ENCODE results near the gene MISP.
"Not testable (repeated sequence)": the region's sequence is repeated elsewhere in the genome, so short reads cannot be mapped to it uniquely, and the experiment has no call there.

The MISP gene

GRCh38 chr19:723714-724113 is 27.2 kb upstream of the MISP start:
- DNase-seq (ENCODE audit: low spot score) = no peak

DNA sequence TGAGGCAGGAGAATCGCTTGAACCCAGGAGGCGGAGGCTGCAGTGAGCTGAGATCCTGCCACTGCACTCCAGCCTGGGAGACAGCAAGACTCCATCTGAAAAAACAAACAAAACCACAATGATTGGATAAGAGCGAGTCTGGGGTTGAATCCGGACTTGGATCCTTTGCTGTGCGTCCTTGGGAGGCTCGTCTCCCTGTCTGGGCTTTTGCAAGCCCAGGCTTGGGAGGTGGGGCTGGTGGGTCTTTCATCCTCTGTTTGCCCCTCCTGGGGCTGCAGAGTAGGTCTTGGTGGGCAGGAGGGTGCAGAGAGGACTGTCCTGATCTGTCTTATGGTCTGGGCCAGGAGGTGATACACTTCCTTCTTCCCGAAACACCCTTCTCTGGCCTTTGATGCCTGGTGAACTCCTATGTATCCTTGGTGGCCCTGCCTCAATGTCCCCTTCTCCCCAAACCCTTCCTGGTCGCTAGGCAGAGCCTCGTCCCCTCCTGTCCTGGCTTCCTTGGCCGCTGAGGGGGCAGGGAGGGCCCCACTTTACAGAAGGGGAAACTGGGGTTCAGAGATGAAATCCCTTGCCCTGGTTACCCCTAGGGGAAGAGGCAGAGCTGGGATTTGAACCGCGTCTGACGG is 25.3 kb upstream of the MISP start:
- DNase-seq (ENCODE audit: low spot score) = no peak

DNA sequence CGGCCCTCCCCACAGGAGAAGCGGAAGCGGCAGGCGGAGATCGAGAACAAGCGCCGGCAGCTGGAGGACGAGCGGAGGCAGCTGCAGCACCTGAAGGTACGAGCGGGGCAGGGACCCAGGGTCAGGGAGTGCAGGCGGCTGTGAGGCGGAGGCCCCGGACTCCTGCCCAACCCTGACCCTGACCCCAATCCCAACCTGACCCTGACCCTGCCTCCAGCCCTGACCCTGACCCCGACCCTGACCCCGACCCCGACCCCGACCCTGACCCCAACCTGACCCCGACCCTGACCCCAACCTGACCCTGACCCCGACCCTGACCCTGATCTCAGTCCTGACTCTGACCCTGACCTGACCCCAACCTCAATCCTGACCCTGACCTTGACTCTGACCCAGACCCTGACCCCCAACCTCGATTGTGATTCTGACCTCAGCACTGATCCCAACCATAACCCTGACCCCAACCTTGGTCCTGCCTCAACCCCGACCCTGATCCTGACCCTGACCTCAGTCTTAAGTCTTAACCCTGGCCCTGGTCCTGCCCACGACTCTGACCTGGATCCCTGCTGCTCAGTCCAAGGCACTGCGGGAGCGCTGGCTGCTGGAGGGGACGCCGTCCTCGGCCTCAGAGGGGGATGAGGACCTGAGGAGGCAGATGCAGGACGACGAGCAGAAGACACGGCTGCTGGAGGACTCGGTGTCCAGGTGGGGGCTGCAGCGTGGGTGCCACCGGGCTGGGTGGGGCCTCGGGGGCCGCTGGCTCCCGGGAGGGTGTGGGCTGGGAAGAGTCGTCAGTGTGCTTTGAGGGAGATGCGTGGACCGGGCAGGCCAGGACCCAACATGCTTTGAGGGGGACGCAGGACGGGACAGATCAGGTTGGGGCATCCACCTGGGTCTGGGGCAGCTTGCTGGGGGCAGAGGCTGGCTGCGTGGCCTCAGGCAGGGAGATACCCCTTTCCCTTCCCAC is 23.6 kb upstream of the MISP start:
- no peak for DNase-seq (ENCODE audit: low spot score)

GRCh38 chr19:728011-728410 is 22.9 kb upstream of the MISP start:
- DNase-seq (ENCODE audit: low spot score) = no peak

GRCh38 chr19:729564-729963 is 21.3 kb upstream of the MISP start:
- DNase-seq (ENCODE audit: low spot score) = not testable (repeated sequence)

DNA sequence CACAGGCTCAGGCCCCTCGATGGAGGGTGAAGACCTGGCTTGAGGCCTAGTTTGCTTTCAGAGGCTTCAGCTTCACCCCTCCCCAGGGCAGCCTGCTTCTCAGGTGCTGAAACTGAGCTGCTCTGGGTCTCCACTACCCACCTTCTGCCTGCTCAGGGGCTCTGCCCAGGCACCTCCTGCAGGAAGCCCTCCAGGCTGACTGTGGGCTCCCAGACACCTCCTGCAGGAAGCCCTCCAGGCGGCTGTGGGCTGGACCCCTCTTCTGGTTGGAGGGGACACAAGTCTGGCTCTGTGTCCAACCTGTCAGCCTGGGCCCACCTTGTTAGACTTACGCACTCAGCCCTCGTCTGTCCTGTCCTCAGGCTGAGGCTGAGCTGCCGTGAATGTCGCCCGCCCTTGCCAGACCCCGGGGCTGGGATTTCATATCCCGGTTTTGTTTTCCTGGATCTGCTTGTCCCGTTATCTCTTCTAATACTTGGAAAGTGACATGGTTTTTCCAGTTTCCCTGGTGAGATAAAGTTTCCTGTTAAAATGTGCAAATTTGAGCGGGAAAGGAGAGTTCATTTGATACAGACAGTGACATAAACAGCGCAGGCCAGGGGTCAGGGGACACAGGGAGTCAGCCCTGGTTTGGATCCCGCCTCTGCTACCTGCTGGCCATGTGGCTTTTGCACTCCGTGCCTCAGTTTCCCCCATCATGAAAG is 20.8 kb upstream of the MISP start:
- DNase-seq (ENCODE audit: low spot score) = no peak

- no peak for DNase-seq (ENCODE audit: low spot score)
Observed at GRCh38 chr19:731000-731399, 19.9 kb upstream of the MISP start.

GRCh38 chr19:732148-733069 is 18.5 kb upstream of the MISP start:
- no peak for DNase-seq (ENCODE audit: low spot score)

- DNase-seq (ENCODE audit: low spot score) = no peak
Observed at GRCh38 chr19:734716-735115, 16.2 kb upstream of the MISP start.

GRCh38 chr19:736125-736524 is 14.8 kb upstream of the MISP start:
- no peak for DNase-seq (ENCODE audit: low spot score)

DNA sequence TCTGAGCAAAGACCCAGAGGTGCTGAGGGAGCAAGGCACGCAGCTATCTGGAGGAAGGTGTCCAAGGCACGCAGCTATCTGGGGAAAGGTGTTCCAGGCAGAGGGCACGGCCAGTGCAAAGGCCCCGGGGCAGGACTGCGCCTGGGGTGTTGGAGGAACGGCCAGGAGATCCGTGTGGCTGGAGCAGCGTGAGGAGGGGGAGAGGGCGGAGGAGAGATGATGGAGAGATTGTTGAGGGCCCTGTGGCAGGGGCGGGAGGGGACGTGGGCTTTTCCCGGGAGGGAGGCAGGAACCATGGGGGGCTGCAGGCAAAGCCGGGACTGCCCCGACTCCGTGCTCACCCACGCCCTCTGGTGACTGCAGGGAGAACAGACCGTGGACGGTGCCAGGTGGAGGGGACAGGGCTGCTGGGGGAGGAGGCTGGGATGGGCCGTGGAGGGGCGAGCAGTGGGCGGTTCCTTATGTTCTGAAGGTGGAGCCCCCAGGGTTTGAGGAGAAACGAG is 13.3 kb upstream of the MISP start:
- DNase-seq (ENCODE audit: low spot score) = peak; percentile 98

- peak; percentile 100 for DNase-seq (ENCODE audit: low spot score)
Observed at GRCh38 chr19:738509-739128, 12.3 kb upstream of the MISP start.

- DNase-seq (ENCODE audit: low spot score) = no peak
Observed at GRCh38 chr19:739998-740715, 10.8 kb upstream of the MISP start.

DNA sequence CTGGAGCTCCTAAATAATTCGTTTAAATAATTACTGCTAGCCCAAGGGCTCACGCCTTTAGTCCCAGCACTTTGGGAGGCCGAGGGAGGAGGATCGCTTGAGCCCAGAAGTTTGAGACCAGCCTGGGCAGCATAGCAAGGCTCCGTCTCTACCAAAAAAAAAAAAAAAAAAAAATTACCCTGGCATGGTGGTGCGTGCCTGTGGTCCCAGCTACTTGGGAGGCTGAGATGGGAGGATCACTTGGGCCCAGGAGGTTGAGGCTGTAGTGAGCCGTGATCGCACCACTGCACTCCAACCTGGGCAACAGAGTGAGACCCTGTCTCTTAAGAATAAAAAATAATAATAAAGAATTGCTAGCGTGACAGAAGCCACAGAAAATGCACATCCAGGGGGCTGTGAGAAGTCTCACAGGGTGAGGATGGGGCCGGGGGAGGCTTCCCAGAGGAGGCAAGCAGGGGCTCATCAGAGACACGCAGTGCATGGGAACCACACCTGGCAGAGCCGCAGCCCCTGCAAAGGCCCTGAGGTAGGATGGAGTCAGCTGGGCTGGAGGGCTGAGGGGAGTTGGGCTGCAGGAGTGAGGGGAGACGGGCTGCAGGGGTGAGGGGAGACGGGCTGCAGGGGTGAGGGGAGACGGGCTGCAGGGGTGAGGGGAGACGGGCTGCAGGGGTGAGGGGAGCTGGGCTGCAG is 10.0 kb upstream of the MISP start:
- not testable (repeated sequence) for DNase-seq (ENCODE audit: low spot score)

DNA sequence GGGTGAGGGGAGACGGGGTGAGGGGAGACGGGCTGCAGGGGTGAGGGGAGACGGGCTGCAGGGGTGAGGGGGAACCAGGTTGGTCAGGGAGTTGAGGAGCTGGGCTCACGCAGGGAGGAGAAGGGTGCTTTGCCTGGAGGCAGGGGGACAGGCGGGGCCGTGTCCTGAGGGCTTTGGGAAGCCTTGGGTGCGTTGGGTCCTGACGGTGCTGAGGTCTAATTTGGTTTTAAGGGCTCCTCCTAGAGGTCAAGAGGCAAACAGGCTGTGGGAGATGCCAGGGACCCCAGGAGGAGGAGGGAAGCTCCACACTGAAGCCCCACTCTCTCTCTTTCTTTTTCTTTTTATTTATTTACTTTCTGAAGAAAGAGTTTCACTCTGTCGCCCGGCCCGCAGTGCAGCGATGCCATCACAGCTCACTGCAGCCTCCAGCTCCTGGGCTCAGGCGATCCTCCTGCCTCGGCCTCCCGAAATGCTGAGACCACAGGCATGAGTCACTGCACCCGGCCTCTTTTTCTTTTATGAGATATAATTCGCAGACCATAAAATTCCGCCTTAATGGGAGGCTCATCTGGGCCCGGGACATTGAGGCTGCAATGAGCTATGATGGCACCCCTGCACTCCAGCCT is 9.3 kb upstream of the MISP start:
- DNase-seq (ENCODE audit: low spot score) = peak; percentile 82

DNA sequence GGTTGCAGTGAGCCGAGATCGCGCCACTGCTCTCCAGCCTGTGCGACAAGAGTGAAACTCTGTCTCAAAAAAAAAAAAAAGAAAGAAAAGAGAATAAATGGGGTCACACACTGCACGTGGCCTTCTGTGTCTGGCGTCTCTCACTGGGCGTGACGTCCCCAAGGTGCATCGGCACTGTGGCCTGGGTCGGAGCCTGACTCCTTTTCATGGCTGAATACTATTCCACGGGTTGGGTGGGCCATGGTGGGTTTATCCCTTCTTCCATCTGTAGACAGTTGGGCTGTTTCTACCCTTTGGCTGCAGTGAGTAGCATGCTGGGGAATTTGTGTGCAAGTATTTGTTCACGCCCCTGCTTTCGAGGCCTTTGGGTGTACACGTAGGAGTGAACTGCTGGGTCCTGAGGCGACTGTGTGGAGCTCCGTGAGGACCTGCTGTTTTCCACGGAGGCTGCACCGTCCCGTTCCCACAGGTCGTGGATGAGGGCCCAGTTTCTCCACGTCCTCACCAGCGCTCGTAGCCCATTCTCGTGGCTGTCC is 8.3 kb upstream of the MISP start:
- no peak for DNase-seq (ENCODE audit: low spot score)

DNA sequence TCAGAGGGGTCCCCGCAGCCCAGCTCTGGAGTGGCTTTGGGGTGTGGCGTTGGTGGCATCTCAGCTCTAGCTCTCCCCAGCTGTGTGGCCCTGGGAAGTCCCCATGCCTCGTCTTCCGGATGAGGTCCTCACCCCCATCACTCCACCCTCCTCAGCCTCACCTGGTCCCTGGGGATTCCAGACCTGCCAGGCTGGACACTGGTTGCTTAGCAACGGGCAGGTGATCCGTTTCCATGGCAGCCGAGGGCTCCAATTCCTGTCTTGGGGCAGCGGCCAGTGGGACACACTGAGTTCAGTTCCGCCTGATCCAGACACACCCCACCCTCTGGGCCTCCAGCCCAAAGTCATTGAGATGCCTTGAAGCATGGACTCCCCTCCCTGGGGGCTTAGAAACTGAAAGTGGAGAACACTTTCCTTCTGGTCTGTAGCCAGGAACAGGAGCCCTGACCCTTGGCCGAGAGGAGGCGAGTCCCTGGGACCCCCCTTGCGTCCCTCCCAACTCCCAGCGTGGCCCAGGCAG is 7.7 kb upstream of the MISP start:
- no peak for DNase-seq (ENCODE audit: low spot score)

- not testable (repeated sequence) for DNase-seq (ENCODE audit: low spot score)
Observed at GRCh38 chr19:745138-745537, 5.8 kb upstream of the MISP start.

Measured in HuH-7.5 (cell line).